SK-N-SH (cell line): ENCODE data around the gene ZBTB49. TPM values are rescaled to one million over a fixed set of nuclear protein-coding genes. Genes with fewer than 3 reads are reported as not detected.

Experiments
- CTCF ChIA-PET: fragments of 300-600, 350-600 bp; formaldehyde crosslinking; extraction: SDS; loops from one replicate; lab custom pipeline; 2021; lab: Yijun Ruan, JAX
- POLR2A ChIA-PET: fragments of 350-600 bp; sonication (Branson Sonifier 250); formaldehyde crosslinking; extraction: SDS; loops from one replicate; lab custom pipeline; 2020; ENCODE audit warnings: antibody characterized with exemption, inconsistent platforms; lab: Yijun Ruan, JAX
- DNase-seq: peaks from one replicate; pipeline ENCODE4 v3.0.0; 2012
- H2AFZ ChIP-seq: fragments of 200-600 bp; sonication (generic); 2 replicates; pipeline ENCODE4 v1.8.1; 2016; ENCODE audit warnings: antibody characterized with exemption, mild to moderate bottlenecking, low read depth
- H3F3A ChIP-seq: fragments of 200-600 bp; sonication (generic); replicated peaks from 2 replicates; pipeline ENCODE3; 2016; ENCODE audit warnings: antibody characterized with exemption, mild to moderate bottlenecking; ENCODE audit not compliant: insufficient read depth
- H3K27ac ChIP-seq, 2 experiments: fragments of 200-500 bp in 1 of 2; fragments of 200-600 bp in 1 of 2; sonication (Bioruptor generic) in 1 of 2; sonication (generic), shearing (Covaris generic) in 1 of 2; 2 replicates each; pipeline versions ENCODE4 v1.5.1 to v1.6.1; 2014 to 2016; ENCODE audit warnings: low read depth in 2 of 2, inconsistent platforms in 1 of 2, low read length in 1 of 2, mild to moderate bottlenecking in 1 of 2, mixed read lengths in 1 of 2
- H3K27me3 ChIP-seq: fragments of 200-600 bp; sonication (generic), shearing (Covaris generic); 2 replicates; pipeline ENCODE4 v1.6.1; 2016; ENCODE audit warnings: mixed run types; ENCODE audit not compliant: insufficient read depth
- H3K36me3 ChIP-seq, 2 experiments: fragments of 200-500 bp in 1 of 2; fragments of 200-600 bp in 1 of 2; sonication (Bioruptor generic) in 1 of 2; sonication (generic) in 1 of 2; replicated peaks in 1 of 2; 2 replicates each; pipeline versions ENCODE3 to v1.5.1; 2014 to 2016; ENCODE audit warnings: low read length in 1 of 2, mild to moderate bottlenecking in 1 of 2; ENCODE audit not compliant: insufficient read depth in 2 of 2, control insufficient read depth in 1 of 2
- H3K4me1 ChIP-seq, 2 experiments: fragments of 200-500 bp in 1 of 2; fragments of 200-600 bp in 1 of 2; sonication (Bioruptor generic) in 1 of 2; sonication (generic), shearing (Covaris generic) in 1 of 2; 2 replicates each; pipeline versions ENCODE4 v1.5.1 to v1.6.1; 2014 to 2016; ENCODE audit warnings: low read depth in 1 of 2, low read length in 1 of 2, mixed run types in 1 of 2; ENCODE audit not compliant: insufficient read depth in 2 of 2, control insufficient read depth in 1 of 2
- H3K4me2 ChIP-seq: fragments of 200-600 bp; sonication (generic), shearing (Covaris generic); 2 replicates; pipeline ENCODE4 v1.6.1; 2017; ENCODE audit warnings: mixed run types
- H3K4me3 ChIP-seq, 2 experiments: fragments of 200-500 bp in 1 of 2; fragments of 200-600 bp in 1 of 2; sonication (Bioruptor generic) in 1 of 2; sonication (generic), shearing (Covaris generic) in 1 of 2; 2 replicates each; pipeline versions ENCODE4 v1.5.1 to v1.8.1; 2014 to 2016; ENCODE audit warnings: low read depth in 2 of 2, inconsistent platforms in 1 of 2, low read length in 1 of 2, mild to moderate bottlenecking in 1 of 2, mixed read lengths in 1 of 2, moderate library complexity in 1 of 2
- H3K79me2 ChIP-seq: fragments of 200-600 bp; sonication (generic); 2 replicates; pipeline ENCODE4 v1.8.1; 2017; ENCODE audit warnings: mild to moderate bottlenecking; ENCODE audit not compliant: insufficient read depth
- H3K9ac ChIP-seq: fragments of 200-600 bp; sonication (generic); 2 replicates; pipeline ENCODE4 v1.6.1; 2017; ENCODE audit warnings: mixed run types
- H3K9me2 ChIP-seq: fragments of 200-600 bp; sonication (generic); 2 replicates; pipeline ENCODE4 v1.6.1; 2017; ENCODE audit warnings: mixed run types
- H3K9me3 ChIP-seq: fragments of 200-600 bp; sonication (generic); 2 replicates; pipeline ENCODE4 v1.6.1; 2017; ENCODE audit warnings: mixed run types, mild to moderate bottlenecking, moderate library complexity
- H4K20me1 ChIP-seq: fragments of 200-600 bp; sonication (generic); 2 replicates; pipeline ENCODE4 v1.6.1; 2017; ENCODE audit warnings: mild to moderate bottlenecking, mixed run types; ENCODE audit not compliant: insufficient read depth
- CHD2 ChIP-seq: fragments of 150-350 bp; IDR thresholded peaks from 2 replicates; pipeline ENCODE4 v1.6.1; 2018; ENCODE audit warnings: low read length; ENCODE audit not compliant: partially characterized antibody
- ELF1 ChIP-seq: IDR thresholded peaks from 2 replicates; pipeline ENCODE4 v1.4.0; 2012
- EP300 ChIP-seq, 2 experiments: IDR thresholded peaks; 2 replicates each; pipeline versions ENCODE4 v1.4.0 to v1.6.1; 2012; ENCODE audit warnings: borderline replicate concordance in 1 of 2, low read depth in 1 of 2, low read length in 1 of 2
- FOXJ3 ChIP-seq: sonication (generic); formaldehyde crosslinking; IDR thresholded peaks from 2 replicates; pipeline ENCODE4 v1.5.1; 2020; ENCODE audit warnings: mild to moderate bottlenecking, missing genetic modification reagents
- GABPA ChIP-seq: IDR thresholded peaks from 2 replicates; pipeline ENCODE4 v1.4.0; 2012; ENCODE audit warnings: low read depth, mild to moderate bottlenecking
- JUND ChIP-seq: IDR thresholded peaks from 2 replicates; pipeline ENCODE4 v1.4.0; 2012
- MEF2A ChIP-seq: IDR thresholded peaks from 2 replicates; pipeline ENCODE4 v1.4.0; 2012; ENCODE audit warnings: low read depth, borderline replicate concordance
- MXI1 ChIP-seq: IDR thresholded peaks from 2 replicates; pipeline ENCODE4 v1.6.1; 2012; ENCODE audit warnings: mild to moderate bottlenecking, low read depth, low read length, improper control_type of control experiment
- NRF1 ChIP-seq: IDR thresholded peaks from 2 replicates; pipeline ENCODE4 v1.6.1; 2012; ENCODE audit warnings: low read depth, mild to moderate bottlenecking, low read length
- RXRA ChIP-seq: IDR thresholded peaks from 2 replicates; pipeline ENCODE4 v1.4.0; 2012; ENCODE audit warnings: low read depth, mild to moderate bottlenecking, borderline replicate concordance
- SIN3A ChIP-seq: IDR thresholded peaks from 2 replicates; pipeline ENCODE4 v1.6.1; 2012; ENCODE audit warnings: low read depth, mild to moderate bottlenecking, low read length, moderate library complexity, borderline replicate concordance
- SMC3 ChIP-seq: IDR thresholded peaks from 2 replicates; pipeline ENCODE4 v1.6.1; 2012; ENCODE audit warnings: low read depth, low read length, improper control_type of control experiment
- TAF1 ChIP-seq: IDR thresholded peaks from 2 replicates; pipeline ENCODE4 v1.6.1; 2012; ENCODE audit warnings: low read depth, mild to moderate bottlenecking, low read length, moderate library complexity, borderline replicate concordance
- TCF12 ChIP-seq: IDR thresholded peaks from 2 replicates; pipeline ENCODE4 v1.4.0; 2012
- TEAD4 ChIP-seq: IDR thresholded peaks from 2 replicates; pipeline ENCODE4 v1.4.0; 2012; ENCODE audit warnings: mild to moderate bottlenecking, borderline replicate concordance; ENCODE audit not compliant: insufficient read depth
- YY1 ChIP-seq: IDR thresholded peaks from 2 replicates; pipeline ENCODE4 v1.4.0; 2012; ENCODE audit warnings: low read depth, mild to moderate bottlenecking
- WGBS: methylation state at CpG from one replicate; pipeline ENCODE4 v1.1.6; 2017; ENCODE audit warnings: low lambda C conversion rate; 5-methylcytosine and 5-hydroxymethylcytosine counted together
- polyA plus RNA-seq, 3 experiments: library from polyadenylated mRNA; depleted of rRNA; stranded (reverse); fragments of >200 nt; gene quantifications; 2 replicates each; pipeline ENCODE4 v1.2.3, GENCODE V29; 2012
- TF ChIP-seq, protein P1 (sequence below): IDR thresholded peaks from 2 replicates; pipeline ENCODE4 v1.4.0; 2012; ENCODE audit warnings: low read depth, borderline replicate concordance
- TF ChIP-seq, protein P2 (sequence below): fragments of 150-350 bp; IDR thresholded peaks from 2 replicates; pipeline ENCODE4 v1.6.1; 2016; ENCODE audit warnings: mild to moderate bottlenecking, low read depth, low read length
- TF ChIP-seq, protein P3 (sequence below): IDR thresholded peaks from 2 replicates; pipeline ENCODE4; 2012
- TF ChIP-seq, protein P4 (sequence below): fragments of 200-600 bp; sonication (generic); IDR thresholded peaks from 2 replicates; pipeline ENCODE4 v1.6.1; 2017; ENCODE audit warnings: antibody characterized with exemption, mild to moderate bottlenecking, moderate library complexity

Gene ZBTB49
- polyA plus RNA-seq, 1 of the 3 experiments (the other 2 are of a cell fraction) = 3.1 TPM

DNA sequence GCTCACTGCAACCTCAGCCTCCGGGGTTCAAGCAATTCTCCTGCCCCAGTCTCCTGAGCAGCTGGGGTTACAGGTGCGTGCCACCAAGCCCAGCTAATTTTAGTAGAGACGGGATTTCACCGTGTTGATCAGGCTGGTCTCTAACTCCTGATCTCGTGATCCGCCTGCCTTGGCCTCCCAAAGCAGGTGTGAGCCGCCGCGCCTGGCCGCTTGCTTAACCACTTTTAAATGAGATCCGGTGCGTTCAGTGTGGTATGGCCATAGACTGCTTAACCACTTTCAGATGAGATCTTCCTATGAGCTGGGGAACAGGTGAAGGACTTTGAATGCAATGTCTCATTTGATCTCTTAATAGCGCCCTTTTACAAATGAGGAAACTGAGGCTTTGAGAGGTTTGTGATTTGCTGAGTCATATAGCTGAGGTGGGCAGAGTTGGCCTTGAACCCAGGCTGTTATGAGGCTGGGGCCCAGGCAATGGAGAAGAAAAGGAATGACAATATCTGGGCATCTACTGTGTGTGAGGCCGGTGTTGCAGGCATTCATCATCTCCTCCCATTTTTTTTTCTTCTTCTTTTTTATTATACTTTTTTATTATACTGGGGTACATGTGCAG lies 55.0 kb downstream of the ZBTB49 start:
- Histone ChIP-seq H3K4me2 (no peak overlapping the region), H3K9me3 (no peaks in the 10 kb centered on the region), H3K9me2 (no peaks in the 10 kb centered on the region), H3F3A (no peaks in the 10 kb centered on the region), H3K36me3 (no peaks in the 10 kb centered on the region), H3K79me2 (no peaks in the 10 kb centered on the region), H3K27me3 (no peaks in the 10 kb centered on the region; the same call in 1 of the 2 replicates), H3K4me1 (no peaks in the 10 kb centered on the region), H3K9ac (no peak overlapping the region), H3K27ac (no peak overlapping the region), H4K20me1 (no peaks in the 10 kb centered on the region), H2AFZ (no peak overlapping the region), H3K4me3 (no peak overlapping the region)
- 75% methylated on average over 14 of the region's 14 CpGs for WGBS
- POLR2A ChIA-PET = no interaction called here
- TF ChIP-seq EP300 (IDR thresholded peaks at IDR 0.05; ENCODE audit: borderline replicate concordance in 1 of 2, low read depth in 1 of 2, low read length in 1 of 2) (no peak), NRF1 (no peak), GABPA (no peak), TAF1 (no peak), TCF12 (no peak), ELF1 (no peak), MEF2A (no peak), TEAD4 (no peak), MXI1 (no peak), CHD2 (no peak), SIN3A (no peak), JUND (no peak), SMC3 (no peak), RXRA (no peak), FOXJ3 (CRISPR knock-in tag) (no peak), YY1 (no peak)
- TF ChIP-seq, protein P1, sequence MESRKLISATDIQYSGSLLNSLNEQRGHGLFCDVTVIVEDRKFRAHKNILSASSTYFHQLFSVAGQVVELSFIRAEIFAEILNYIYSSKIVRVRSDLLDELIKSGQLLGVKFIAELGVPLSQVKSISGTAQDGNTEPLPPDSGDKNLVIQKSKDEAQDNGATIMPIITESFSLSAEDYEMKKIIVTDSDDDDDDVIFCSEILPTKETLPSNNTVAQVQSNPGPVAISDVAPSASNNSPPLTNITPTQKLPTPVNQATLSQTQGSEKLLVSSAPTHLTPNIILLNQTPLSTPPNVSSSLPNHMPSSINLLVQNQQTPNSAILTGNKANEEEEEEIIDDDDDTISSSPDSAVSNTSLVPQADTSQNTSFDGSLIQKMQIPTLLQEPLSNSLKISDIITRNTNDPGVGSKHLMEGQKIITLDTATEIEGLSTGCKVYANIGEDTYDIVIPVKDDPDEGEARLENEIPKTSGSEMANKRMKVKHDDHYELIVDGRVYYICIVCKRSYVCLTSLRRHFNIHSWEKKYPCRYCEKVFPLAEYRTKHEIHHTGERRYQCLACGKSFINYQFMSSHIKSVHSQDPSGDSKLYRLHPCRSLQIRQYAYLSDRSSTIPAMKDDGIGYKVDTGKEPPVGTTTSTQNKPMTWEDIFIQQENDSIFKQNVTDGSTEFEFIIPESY = no peak
- TF ChIP-seq, protein P2, sequence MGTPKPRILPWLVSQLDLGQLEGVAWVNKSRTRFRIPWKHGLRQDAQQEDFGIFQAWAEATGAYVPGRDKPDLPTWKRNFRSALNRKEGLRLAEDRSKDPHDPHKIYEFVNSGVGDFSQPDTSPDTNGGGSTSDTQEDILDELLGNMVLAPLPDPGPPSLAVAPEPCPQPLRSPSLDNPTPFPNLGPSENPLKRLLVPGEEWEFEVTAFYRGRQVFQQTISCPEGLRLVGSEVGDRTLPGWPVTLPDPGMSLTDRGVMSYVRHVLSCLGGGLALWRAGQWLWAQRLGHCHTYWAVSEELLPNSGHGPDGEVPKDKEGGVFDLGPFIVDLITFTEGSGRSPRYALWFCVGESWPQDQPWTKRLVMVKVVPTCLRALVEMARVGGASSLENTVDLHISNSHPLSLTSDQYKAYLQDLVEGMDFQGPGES = no peak
- TF ChIP-seq, protein P3, sequence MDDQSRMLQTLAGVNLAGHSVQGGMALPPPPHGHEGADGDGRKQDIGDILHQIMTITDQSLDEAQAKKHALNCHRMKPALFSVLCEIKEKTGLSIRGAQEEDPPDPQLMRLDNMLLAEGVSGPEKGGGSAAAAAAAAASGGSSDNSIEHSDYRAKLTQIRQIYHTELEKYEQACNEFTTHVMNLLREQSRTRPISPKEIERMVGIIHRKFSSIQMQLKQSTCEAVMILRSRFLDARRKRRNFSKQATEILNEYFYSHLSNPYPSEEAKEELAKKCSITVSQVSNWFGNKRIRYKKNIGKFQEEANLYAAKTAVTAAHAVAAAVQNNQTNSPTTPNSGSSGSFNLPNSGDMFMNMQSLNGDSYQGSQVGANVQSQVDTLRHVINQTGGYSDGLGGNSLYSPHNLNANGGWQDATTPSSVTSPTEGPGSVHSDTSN = no peak
- TF ChIP-seq, protein P4, sequence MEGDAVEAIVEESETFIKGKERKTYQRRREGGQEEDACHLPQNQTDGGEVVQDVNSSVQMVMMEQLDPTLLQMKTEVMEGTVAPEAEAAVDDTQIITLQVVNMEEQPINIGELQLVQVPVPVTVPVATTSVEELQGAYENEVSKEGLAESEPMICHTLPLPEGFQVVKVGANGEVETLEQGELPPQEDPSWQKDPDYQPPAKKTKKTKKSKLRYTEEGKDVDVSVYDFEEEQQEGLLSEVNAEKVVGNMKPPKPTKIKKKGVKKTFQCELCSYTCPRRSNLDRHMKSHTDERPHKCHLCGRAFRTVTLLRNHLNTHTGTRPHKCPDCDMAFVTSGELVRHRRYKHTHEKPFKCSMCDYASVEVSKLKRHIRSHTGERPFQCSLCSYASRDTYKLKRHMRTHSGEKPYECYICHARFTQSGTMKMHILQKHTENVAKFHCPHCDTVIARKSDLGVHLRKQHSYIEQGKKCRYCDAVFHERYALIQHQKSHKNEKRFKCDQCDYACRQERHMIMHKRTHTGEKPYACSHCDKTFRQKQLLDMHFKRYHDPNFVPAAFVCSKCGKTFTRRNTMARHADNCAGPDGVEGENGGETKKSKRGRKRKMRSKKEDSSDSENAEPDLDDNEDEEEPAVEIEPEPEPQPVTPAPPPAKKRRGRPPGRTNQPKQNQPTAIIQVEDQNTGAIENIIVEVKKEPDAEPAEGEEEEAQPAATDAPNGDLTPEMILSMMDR = no peak
- CTCF ChIA-PET = interaction anchor here (1.4 kb wide), 1 partner anchor 11 kb away, joined by 4 read pairs; no protein-coding TSS in a partner anchor
- no peak for DNase-seq
